GM19193 (cell line): ENCODE measurements around the gene ROR1.

Source experiments
- POLR2A ChIP-seq: IDR thresholded peaks from 4 replicates; pipeline ENCODE4 v1.6.1; 2011; ENCODE audit not compliant: insufficient read depth, insufficient read length; ENCODE audit errors: extremely low read depth

ROR1 gene

DNA sequence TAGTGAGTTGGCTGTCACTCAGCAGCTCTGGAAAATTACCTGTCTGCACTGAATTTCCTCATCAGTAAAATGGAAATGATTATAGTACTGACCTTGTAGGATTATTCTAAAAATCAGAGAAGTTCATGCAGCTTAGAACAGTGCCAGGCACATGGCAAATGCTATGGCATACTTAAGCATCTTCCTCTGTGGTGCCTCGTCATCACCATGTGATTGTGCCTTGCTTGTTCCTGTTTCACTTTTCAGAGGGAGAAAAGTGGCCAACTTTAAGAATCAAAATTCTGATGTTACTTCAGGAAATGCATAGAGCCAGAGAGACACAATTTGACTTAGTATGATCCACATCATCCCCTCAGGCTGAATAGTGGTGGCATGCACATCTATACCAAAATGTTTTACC lies 203.6 kb downstream of the ROR1 start:
- TF ChIP-seq POLR2A = no peak

DNA sequence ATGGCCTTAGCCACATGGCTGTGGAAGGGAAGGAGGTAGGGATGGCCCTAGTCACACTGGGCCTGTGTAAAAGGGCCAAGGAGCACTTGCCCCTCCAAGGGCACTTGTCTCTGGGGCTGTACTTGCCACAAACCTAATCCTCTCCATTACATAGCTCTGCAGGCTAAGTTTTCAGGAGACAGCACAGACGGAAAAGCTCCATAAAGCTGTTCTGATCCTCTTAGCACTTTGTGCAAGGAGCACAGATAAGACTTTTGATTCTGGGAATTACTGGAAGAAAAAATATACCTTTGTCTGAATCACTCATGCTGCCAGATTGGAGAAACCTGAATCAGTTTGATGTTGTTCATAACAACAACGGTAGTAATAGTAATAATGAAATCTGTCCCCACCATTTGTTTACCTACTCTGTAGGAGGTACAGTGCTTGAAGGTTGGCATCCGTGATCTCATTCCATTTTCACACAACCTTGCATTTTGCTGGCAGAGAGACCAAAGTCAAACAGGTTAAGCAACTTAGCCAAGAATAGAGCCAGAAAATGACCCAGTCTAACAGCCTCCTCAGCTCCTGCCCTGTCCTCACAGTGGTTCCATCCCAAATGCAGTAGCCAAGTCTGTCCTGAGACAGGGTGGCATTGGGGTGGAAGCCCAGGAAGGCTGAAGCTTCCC lies 207.1 kb downstream of the ROR1 start:
- no peak for TF ChIP-seq POLR2A

GRCh38 chr1:63981408-63981773 lies 207.6 kb downstream of the ROR1 start:
- no peak for TF ChIP-seq POLR2A

DNA sequence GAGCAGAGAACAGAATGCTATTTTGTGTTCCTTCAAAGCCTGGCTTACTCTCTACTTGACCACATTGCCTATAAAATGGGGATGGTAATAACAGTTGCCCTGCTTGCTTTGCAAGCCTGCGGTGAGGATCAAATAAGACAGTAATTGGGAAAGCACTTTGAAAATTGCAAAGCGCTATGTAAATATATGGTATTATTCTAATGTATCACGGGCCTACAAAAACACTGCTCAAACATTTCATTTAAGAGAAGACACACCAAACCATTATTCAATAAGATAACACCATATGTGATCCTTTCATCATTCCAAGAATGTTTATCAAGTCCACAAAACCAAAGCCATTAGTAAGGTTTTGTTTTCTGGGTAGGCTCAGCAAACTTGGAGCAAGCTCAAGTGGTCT lies 208.4 kb downstream of the ROR1 start:
- no peak for TF ChIP-seq POLR2A

DNA sequence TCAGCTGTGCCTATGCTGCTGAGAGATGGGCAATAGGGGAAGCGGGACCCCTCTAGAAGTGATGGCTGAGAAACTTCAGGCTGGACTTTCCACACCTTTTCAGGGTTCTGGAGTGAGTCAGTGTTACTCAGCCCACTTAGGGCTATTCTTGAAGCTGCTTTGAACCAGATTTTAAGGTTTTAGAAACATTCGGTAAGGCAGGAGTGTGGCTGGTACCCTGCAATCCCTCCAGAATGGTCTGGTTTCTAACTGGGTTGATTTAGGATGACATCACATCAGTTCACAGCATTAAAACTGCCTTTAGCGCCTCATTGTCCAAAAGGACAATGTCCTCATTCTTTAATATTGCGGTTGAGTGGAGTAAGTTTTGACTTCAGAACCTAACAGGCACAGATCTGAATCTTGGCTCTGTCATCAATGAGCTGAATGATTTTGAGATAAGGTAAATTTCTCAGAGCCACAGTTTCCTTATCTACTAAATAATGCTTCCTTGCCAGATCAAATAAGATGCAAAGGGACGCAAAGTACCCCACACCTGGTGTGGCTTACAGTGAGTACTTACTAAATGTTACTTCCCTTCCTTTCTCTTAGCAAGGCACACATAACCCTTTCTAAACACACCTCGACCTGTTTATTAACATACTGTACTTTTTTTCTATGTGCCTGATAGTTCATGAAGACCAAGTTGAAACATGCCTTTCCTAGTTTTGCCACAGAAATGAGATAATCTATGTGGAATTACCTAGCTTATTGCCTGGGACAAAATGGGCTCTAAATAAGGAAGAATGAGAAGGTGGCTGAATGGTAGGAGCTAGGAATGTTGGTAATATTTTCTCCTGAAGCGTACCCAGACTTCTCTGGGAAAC lies 209.8 kb downstream of the ROR1 start:
- TF ChIP-seq POLR2A = no peak

DNA sequence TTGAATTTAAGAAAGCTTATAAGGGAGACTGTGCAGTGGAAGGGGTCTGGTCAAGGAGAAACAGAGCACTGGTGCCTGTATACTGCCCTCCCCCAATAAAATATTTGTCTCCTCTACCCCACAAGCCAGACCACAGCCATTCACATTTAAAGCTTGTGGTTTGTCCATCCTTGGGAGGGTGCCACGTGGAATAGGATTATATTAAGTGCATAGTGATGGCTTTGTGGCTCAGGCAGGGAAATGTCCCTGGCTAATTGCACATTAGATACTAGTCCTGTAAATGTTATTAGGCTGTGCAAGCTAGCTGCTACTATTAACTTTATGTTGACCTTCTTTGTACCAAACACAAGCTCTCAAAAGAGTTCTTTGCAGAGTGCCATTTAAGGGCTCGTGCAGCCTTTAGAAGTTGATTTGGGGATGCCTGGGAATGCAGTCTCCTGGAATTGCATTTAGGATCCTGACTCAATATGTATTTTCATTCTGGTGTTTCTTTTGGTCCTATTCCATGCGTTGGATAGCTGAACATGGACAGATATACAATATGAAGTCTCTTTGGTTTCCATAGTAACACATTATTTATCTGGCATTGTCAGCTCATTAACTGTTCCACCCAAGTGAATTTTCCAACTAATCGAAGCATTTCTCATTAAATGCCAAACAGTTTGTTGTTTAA lies 210.6 kb downstream of the ROR1 start:
- TF ChIP-seq POLR2A = no peak

DNA sequence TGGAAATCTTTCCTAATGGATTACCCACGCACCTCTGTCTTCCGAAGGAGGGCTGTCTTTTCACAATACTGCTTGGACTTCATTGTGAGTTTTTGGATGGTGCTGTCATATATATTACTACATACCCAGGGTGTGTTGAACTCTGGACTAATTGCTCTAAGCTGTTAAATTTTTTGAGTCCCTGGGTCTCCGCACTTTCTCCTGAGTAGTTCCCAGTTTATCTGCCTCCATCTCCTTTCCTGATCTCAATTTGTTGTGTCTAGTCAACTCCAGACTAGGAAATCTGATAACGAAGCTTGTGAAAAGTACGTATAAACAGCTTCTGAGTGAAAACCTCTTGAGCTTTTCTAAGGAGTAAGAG lies 211.1 kb downstream of the ROR1 start:
- TF ChIP-seq POLR2A = no peak

DNA sequence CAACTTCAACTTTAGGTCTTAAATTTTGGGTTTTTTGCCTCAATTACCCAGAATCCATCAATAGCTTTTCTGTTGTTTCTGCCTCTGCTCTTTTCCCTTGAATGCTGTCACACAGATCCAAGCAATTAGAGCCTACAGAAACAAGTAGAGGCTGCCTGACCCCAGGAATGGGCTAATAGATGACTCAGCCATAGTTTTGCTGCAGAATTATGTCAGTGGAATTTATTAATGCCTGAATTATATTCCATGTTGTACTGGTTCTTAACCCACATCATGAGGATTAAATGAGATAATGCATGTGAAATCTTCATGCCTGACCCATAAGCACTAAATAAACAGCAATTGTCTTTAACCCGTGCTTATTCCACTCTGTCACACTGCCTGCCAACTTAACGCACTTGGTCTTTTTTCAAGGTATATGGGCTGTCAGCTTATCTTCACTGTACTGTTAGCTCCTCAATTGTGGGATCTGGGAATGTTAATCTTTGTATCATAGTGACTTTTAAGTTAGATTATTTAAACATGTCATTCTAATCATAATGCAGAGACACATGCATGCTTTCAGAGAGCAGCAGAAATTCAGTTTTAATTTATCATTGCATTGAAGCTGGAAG lies 213.3 kb downstream of the ROR1 start:
- no peak for TF ChIP-seq POLR2A

- no peak for TF ChIP-seq POLR2A
These were observed 213.8 kb downstream of the ROR1 start for GRCh38 chr1:63987628-63988024.

DNA sequence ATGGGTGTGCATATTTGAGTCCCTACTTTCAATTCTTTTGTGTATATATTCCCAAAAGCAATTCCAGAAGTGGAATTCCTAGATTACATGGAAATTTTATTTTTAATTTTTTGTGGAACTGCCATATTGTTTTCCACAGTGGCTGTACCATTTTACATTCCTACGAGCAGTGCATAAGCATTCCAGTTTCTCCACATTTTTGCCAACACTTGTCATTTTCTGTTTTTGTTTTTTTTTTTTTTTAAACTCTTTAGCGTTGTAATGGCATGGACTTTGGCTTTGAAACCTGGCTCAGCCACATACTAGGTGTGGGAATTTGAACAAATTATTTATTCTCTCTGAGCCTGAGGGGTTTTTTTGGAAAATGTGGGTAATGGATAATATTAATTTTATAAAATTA lies 215.1 kb downstream of the ROR1 start:
- no peak for TF ChIP-seq POLR2A

DNA sequence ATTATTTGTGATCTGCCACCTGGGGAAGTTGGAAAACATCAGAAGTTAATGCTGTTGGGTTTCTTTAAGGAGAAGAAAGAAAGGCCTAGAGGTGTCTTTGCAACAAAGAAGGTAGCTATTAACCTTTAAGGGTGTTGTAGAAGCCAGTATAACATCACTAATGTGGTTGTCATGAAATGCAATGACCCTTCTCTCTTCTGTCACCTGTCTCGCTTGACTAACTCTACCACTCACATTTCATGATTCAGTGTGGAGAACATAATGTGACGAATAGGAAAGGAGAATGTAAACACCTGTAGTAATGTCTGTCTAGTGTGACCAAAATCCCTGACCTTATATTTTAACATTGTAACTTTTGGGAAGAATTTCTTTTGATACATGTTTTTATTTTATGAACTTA lies 217.9 kb downstream of the ROR1 start:
- TF ChIP-seq POLR2A = no peak

DNA sequence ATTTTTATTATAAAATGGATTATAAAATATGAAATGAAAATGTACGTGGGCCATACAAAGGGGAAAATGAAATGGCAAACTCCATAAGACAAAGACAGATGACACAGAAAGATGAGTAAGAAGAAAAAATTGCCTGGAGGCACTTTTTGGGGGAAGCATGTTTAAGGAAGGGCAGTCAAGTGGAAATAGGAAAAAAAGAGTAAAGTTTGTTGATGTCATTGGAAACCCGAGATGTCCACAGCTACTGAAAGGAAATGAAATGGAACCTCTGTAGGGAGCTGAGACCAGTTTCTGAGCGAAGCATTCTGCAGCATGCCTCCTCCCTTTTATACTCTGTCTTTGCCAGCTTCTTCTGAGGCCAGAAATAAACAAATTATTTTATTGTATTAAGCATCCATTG lies 226.2 kb downstream of the ROR1 start:
- TF ChIP-seq POLR2A = no peak

- TF ChIP-seq POLR2A = no peak
These were observed 227.2 kb downstream of the ROR1 start for GRCh38 chr1:64001038-64001437.

DNA sequence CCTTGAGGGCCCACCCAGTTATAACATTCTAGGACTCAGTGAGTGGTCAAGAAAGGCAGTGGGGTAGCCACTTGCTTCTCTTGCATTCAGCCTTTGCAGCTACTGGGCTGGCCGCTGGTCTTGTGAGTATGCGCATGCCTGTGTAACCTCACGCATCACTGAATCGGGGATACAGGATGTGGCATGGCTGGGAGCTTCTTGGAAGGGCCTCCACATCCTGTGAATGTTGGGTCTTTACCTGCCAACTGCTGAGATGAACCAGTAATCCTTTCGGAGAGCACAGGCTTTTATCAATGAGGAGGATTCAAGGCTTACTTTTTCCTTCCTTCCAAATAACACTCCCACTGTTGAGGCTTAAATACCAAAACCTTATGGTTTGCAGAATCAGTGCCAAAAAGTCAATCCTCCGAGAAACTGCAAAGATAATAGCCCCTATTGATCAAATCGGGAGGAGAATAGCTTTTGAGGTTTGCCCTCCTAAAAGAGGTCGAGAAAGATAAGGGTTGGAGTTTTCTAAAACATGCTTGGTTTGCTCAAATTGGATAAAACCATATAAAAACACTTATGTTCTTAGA lies 230.7 kb downstream of the ROR1 start:
- TF ChIP-seq POLR2A = no peak

- no peak for TF ChIP-seq POLR2A
These were observed 232.0 kb downstream of the ROR1 start for GRCh38 chr1:64005801-64006200.
